ENCODE measurements around the gene SYNJ1. TPM values are rescaled to one million over a fixed set of nuclear protein-coding genes. Genes with fewer than 3 reads are reported as not detected.

SYNJ1 gene
- polyA plus RNA-seq, 10 donors = 4.2 to 9.8 (median 6.6) TPM

DNA sequence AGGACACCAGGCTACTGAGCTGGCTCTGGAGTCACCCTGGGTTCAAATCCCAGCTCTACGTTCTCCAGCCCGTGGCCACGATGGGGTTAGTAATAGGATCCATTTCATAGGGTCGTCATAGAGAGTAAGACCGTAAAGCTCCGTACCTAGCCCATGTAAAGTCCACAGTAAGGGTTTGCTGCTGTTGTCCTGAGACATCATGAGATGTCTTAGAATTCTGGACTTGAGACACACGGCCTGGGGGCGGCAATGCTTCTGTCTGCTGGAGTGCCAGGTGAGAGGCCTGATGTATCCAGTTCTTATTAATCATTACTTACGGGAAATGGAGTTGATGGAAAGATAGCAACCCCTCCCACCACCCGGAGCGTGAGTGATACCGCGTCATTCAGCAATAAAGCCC is 146.1 kb downstream of the SYNJ1 start:
- DNase-seq = no peak

DNA sequence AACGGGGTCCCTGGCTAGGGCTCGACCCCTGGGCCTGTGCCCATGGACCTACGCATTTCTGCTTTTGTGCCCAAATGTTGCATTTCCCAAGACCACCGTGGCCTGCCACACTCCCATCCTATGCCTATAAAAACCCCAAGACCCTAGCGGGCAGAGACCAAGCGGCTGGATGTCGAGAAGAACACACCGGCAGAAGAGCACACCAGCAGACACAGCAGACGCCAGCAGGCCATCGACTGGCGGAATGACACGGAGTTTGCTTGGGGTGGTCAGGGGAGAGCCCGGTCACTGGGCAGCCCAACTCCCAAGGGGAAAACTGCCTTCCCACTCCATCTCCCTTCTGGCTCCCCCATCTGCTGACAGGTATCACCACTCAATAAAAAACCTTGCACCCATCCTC is 146.9 kb downstream of the SYNJ1 start:
- no peak for DNase-seq

Other genes starting within 250 kb of the SYNJ1 start
- gene TCP10L, start 142.5 kb downstream of the SYNJ1 start, polyA plus RNA-seq (ENCODE audit: insufficient read length in 10 of 10) = 1 to 10 TPM in 6 of 10 donors, under 1 TPM in 4; 0.18 to 2.0 (median 1.1) TPM
- 10 to 100 TPM; 22.0 to 34.5 (median 28.6) TPM for gene CFAP298, start 115.6 kb downstream of the SYNJ1 start, polyA plus RNA-seq (ENCODE audit: insufficient read length in 10 of 10)
- 10 to 100 TPM; 26.6 to 52.2 (median 35.7) TPM for gene PAXBP1, start 43.7 kb upstream of the SYNJ1 start, polyA plus RNA-seq (ENCODE audit: insufficient read length in 10 of 10)